GM18873 (cell line): Measurements from ENCODE around the gene TMIGD2.

Source experiments
- ATAC-seq: cut with Tn5 transposase; IDR thresholded peaks from one replicate; pipeline ENCODE4 v1.9.1; 2021; ENCODE audit warnings: mild to moderate bottlenecking, moderate library complexity, moderate number of reproducible peaks; ENCODE audit not compliant: unreplicated experiment, low FRiP score

TMIGD2 gene

DNA sequence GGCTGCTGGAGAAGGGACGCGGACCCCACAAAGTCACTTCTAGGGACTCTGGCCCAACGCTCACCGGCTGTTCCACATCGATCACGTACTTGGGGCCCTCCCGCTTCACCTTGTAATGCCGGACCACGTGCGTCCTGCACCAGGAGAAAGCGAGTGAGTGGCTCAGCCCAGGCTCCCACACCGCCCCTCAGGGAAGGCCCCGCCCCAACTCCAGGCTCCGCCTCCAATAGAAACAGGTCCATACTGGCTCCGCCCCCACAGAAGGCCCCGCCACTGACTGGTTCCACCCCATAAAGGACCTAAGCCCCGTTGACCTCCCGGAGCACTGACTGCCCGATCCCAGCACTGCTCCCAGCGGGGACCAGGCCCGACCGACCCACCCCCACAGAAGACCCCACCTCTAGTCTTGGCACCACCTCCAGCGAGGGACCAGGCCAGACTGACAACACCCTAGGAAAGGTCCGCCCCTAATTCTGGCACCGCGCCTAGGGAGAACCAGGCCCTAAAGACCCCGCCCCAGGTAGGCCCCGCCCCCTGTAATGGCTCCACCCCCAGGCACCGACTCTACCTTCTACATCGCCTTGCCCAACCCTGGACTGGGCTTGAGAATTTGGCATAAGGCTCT is 25.2 kb upstream of the TMIGD2 start:
- ATAC-seq, result no peak

DNA sequence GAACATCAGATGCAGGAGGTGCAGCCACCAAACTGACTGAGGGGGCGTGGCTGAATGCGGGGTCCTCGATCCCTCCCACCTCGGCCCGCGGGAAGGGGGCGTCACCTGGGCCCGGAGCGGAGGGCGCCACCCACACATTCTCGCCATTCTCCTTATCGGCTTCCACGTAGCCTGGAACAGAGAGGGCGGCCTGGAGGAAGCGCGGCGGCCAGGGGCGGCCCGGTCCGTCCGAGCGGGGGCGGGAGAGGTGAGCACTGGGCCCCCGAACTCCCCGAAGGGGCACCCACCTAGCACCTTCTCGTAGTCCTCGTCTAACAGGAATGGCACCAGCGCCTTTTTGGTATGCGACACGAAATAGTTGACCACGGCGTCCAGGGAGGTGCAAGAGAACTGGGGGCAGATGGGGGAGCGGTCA is 24.7 kb upstream of the TMIGD2 start:
- ATAC-seq, result no peak

DNA sequence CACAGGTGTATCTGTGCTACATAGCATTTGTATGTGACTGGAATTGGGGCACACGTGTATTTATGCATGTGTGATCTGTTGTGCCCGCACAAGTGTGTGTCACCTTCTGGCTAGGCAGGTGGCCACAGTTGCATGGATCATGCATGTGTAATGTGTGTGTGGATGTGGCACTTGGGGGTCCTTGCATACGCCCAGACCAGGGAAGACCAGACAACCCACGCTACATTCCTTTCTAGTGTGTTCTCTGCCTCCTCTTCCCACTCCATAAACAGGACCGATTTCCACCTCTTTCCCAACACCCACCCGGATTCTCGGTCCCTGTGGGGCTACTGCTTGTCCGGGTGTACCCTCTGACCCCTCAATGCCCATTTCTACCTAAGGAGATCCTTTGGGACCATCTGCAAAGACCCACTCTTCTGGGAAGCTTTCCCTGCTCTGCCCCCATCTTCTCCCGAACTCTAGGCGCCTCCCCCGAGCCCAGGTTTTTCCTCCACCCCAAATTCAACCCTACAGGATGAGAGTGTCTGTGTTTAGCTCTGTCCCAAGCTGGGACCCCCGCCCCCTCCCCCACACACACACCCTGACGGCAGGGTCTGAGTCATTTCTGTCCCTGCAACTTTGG is 24.1 kb upstream of the TMIGD2 start:
- ATAC-seq, result no peak

DNA sequence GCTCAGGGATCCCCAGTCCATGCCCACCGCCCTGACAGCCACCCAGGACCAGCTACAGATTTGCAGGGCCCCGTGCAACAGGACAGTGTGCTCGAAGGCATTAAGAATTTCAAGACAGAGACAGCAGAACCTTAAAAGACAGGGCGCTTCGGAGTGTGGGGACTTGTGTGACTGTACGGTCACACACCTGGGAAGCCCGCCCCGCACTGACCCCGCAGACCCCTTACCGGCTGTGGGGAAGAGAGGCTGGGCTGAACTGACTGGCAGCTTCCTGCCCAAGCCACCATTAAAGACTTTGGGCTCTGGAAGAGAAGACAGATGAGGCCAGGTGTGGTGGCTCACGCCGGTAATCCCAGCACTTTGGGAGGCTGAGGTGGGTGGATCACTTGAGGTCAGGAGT is 22.0 kb upstream of the TMIGD2 start:
- ATAC-seq, result no peak

DNA sequence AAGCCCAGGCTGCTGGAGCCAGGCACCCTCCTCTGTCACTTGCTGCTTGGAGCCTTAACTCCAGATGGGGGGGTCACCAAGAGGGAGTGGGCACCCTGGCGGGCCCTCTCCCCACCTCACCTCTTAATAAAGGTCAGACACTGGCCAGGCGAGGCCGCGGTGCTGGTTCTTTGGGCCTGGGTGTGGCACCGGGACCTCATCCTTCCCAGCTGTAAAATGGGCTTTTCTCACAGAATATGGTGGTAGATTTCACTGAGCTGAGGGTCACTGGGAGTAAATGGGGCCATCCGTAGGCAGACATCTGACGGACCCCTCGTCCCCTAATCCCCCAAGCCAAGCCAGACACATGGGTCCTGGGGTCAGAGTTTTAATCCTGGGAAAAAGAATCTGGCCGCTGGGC is 21.5 kb upstream of the TMIGD2 start:
- ATAC-seq, result no peak

DNA sequence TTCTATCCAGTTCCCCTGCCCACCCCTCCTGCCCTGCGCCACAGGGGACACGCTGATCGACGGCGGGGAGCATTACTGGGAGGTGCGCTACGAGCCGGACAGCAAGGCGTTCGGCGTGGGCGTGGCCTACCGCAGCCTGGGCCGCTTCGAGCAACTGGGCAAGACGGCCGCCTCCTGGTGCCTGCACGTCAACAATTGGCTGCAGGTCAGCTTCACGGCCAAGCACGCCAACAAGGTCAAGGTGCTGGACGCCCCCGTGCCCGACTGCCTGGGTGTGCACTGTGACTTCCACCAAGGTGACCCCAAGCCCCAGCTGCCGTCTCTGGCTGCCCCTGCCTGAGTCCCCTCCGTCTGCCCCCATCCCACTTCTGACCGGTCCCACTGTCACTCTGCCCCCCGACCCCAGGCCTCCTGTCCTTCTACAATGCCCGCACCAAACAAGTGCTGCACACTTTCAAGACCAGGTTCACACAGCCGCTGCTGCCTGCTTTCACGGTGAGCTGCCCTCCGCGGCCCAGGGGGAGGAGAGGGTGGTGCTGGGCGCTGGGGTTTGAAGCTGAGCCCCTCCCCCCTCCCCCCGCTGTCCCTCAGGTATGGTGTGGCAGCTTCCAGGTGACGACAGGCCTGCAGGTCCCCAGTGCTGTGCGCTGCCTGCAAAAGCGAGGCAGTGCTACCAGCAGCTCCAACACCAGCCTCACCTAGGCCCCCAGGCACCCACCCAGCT is 20.9 kb upstream of the TMIGD2 start:
- ATAC-seq, result no peak

DNA sequence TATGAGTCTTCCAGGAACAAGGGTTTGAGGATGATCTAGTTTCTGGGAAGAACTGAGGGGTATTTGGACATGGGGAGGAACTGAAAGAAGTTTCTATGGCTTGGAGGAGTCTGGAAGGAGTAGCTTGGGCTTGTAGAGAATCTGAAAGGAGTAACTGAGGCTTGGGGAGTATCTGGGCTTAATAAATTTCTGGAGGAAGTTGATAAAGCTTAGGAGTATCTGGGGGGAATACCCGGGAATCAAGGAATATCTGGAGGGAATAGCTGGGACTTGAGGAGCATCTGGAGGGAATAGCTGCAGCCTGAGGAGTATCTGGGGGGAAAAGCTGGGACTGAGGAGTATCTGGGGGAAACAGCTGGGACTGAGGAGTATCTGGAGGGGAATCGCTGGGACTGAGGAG is 18.2 kb upstream of the TMIGD2 start:
- no peak for ATAC-seq

DNA sequence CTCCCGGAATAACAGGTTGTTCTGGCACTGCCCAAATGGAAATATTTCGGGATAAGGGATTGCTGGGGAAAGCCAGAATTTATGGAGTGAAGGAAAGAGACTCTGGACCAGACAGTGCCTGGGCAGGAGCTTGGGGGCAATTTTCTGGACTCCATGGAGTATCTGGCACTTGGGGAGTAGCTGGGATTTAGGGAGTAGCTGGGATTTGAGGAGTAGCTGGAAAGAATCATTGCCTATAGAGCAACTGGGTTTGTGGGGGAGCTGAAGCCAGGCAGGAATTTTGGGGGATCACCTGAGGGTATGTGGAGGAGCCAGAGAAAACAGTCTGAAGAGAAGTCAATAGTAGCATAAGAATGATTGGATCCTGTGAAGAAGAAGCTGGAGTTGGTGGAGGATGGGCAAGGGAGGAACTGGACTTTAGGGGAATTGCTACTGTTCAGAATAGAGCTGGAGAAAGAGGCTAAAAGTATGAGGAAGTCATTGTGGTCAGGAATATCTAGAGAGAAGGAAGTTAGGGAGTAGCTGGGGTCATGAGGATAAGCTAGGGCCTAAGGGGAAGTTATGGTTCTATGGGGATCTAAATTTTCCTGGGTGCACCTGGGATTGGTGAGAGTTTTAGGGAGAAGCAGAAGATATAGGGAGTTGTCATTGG is 17.0 kb upstream of the TMIGD2 start:
- no peak for ATAC-seq

DNA sequence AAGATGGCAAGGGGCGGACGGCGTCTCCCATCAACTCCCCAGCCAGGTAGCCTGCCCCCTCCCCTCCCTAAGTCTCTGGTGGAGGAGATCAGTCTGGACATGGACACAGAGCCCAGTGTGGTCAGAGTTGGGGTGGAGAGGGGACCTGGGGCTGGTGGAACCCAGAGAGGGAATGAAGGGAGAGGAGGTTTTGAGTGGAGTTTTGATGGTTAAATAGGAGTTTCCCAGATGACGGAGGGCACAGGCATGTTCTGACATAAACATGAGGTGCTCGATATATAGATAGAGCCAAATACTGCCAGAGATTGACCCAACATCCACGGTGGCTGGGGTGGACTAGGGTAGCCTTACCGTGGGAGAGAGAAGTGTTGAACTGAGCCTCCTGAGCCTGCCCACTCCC is 16.3 kb upstream of the TMIGD2 start:
- ATAC-seq, result no peak

DNA sequence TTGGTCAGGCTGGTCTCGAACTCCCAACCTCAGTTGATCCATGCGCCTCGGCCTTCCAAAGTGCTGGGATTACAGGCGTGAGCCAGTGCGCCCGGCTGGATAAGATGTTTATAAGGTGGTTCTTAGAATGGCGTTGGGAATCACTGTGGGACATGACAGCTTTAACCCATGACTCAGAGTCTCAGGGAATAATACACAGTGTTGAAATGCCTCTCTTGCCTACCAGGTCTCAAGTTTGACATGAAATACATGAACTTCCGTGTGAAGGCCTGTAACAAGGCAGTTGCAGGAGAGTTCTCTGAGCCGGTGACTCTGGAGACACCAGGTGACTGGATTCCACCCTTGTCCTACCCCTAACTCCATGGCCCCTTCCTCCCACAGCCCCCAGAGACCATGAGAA is 14.8 kb upstream of the TMIGD2 start:
- ATAC-seq, result no peak

DNA sequence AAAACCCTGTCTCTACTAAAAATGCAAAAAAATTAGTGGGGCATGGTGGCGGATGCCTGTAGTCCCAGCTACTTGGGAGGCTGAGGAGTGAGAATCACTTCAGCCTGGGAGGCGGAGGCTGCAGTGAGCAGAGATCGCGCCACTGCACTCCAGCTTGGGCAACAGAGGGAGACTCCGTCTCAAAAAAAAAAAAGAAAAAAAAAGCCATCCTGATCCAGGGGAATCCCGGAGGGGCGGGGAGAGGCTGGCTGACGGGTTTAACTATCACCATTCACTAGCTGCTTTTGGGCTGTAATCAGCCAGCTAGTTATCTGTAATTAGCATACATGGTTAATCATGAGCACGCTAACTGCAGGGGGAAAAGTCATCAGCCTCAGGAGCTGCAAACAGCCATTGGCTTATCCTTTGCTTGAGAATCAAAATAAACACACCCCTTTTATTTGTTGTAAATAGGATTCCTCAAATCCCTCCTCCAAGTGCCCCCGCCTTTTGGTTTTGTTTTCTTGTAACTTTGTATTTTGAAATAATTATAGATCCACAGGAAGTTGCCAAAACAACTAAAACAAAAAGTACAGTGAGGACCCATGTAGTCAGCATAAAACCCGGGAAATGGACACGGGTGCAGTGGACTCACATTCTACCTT is 11.8 kb upstream of the TMIGD2 start:
- ATAC-seq, result no peak

DNA sequence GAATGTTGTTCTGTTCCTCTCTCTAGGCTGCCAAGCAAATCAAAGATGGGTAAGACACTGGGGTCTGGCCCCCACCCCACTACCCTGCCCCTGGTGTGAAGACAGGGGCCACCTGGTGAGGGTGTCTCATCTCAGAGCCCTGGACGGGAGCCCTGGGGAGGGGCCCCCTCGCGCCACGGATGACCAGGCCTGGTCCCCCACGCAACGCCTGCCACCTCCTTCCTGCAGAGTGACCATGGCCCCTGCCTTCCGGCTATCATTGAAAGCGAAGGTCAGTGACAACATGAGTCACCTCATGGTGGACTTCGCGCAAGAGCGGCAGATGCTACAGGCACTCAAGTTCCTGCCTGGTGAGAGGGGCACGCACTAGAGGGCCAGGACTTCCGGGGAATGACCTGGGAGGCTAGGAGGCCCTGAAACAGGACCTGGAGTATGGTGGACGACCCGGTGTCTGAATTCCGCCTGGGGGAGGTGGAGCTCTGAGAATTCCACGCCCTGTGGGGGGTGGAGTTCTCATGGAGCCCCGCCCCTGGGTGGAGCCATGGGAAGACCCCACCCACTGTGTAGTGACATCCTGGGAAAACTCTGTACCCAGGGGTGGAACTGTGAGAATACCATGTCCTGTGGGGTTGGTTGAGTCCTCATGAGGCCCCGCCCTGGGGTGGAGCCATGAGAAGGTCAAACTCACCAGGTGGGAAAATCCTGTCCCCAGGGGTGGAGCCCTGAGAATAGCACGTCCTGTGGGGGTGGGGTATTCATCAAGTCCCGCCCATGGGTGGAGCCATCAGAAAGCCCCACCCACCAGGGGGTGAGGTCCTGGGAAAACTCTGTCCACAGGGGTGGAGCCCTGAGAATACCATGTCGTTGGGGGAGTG is 8.3 kb upstream of the TMIGD2 start:
- no peak for ATAC-seq

DNA sequence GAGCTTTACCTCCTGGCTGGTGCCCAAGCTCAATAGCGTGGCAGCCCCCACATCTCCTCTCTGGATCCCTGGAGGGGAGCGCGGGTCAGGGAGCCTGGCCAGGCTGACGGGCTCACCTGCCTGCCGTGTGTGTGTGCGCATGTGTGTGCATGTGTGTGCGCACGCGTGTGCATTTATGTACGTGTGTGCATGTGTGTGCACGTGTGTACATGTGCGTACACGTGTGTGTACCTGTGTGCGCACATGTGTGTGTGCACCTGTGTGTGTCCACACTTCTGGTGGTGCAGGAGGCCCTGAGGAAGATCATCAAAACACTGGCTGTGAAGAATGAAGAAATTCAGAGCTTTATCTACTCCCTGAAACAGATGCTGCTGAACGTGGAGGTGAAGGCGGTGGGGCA is 3.5 kb upstream of the TMIGD2 start:
- ATAC-seq, result no peak

DNA sequence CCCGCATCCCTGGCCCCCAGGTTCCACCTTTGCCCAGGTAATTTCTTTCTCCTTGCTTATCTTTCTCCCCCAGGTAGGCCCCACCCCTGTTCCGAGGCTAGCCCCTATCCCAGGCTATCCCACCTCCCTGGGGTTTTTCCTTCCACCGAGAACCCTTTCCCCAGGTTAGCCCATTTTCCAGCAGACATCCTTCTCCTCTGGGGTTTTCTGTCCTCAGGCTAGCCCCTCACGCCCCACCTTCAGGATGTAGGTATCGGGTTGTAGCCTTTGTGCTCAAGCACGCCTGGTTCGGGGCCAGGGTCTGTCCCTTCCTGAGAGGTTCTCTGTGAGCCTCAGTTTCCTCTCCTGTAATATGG is 3.0 kb upstream of the TMIGD2 start:
- ATAC-seq, result no peak

DNA sequence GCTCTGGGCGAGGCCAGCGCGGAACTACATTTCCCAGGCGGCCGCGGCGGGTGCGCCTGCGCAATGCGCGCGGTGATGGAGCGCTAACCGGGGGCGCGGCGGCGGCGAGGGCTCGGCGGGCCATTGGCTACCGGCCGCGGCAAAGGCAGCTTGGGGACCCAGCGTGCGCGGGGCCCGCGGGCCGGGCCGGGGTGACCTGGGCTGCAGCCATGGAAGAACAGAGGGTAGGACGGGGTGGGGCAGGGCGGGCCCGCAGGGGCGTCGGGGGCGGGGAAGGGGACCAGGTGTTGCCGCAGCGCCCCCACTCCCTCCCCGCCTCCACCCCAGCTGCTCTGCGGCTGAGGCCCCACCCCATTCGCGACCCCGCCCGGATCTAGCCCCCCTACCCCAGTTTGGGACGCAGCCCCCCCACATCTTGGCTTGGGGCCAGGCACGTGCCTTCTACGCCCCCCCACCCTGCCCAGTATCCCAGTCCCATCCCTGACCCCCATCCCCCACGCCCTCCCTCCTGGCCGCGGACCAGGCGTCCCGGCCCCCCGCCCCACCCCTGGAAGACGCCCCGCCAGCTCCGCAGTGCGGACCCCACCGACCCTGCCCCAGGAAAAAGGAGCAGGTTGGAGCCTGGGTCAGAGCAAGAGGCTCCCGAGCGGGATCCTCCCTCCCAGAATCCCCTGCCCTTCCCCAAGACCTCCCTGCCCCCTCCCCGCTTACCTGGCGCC is 2.5 kb upstream of the TMIGD2 start, which contains the start of gene FSD1:
Gene FSD1, plus strand, starts transcription at position 61 of the 719 bp plus-strand sequence. Its CDS starts 149 bp downstream, at position 210.
- no peak for ATAC-seq

DNA sequence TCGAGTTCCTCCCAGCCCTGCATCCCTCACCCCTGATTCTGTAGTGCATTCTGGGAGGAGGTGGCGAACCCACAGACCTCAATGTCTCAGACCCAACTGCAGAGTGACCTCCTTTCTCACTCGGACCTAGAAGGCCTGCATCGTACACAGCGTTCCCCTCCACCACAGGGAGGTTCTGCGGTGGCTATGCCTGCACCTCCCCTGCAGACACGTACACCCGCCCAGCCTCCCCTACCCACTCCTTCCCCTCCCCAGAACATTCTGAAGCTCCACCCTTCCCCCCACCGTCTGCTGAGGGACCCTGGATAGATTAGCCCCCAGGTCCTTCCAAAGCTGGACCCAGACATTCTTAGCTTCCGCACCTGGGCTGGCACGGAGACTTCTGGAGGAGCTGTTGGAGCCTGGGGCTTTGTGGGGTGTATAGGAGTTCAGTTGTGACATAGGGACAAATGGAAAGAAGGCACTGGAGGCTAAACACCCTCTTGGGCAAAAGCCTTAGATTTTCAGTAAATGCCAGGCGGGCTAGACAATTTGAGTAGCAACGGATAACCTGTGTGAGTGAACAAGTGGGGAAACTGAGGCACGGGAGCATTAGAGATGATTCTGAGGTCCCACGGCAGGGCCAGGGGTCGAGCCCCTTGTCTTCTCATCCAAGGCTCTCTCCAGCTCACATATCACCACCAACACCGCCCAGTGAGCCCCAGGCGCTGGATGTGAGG is 1.8 kb upstream of the TMIGD2 start:
- ATAC-seq, result no peak

DNA sequence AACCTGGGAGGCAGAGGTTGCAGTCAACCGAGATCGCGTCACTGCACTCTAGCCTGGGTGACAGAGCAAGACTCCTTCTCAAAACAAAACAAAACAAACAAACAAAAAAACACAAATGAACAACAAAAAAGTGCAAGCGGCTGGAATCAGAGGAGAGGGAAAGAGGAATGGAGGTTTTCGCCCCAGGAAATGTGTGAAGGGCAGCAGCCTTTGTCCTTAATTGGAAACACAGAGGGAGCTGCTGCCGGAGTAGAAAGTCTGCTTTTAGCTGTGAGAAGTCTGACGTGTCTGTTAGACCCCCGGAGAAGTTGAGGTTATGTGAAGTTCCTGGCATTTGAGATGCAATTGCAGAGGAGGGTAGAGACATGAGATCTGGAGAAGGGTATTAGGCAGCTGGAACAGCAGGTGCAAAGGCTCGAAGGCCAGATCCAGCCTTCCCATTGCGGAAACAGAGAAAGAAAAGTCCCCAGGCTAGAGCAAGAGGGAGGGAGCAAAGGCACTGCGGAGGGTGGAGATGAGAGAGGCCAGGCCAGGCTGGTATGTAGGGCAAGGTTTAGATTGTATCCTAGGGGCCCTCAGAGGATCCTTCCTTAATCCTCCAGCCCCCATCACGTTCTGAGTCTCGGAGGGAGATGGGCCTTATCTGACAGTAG is 473 bp downstream of the TMIGD2 start:
- ATAC-seq, result no peak

DNA sequence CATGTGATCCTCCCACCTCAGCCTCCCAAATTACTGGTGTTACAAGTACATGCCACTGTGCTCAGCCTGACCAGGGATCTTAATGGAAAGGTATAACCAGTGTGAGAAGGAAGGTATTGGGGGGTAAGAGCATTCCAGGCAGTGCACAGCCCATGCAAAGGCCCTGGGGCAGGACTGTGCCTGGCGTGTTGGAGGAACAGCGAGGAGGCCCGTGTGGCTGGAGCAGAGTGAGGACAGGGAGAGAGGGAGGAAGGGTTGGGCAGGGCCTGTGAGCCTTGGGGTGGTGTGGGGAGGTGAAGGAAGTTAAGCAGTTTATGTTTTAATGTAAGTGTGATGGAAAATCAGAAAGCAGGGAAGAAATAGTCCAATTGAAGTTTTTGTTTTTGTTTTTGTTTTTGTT is 1.6 kb downstream of the TMIGD2 start:
- ATAC-seq, result no peak
